ENCODE results near the gene LDB2.

Gene LDB2

GRCh38 chr4:16685536-16685935 is 212.9 kb downstream of the LDB2 start:
- H3K9me3 ChIP-seq (ENCODE audit: control insufficient read depth, low read length), result no peaks in the 10 kb centered on the region
- H2AFZ ChIP-seq, result no peak overlapping the region
- no peaks in the 10 kb centered on the region for H3K27me3 ChIP-seq (ENCODE audit: control insufficient read depth, insufficient read depth, low read length)
- no peak for TF ChIP-seq CTCF (IDR thresholded peaks at IDR 0.05)
- no peak overlapping the region for H3K4me3 ChIP-seq (ENCODE audit: low read depth, low read length)
- no peaks in the 10 kb centered on the region for H3K79me2 ChIP-seq
- no peaks in the 10 kb centered on the region for H3K4me1 ChIP-seq
- H3K9ac ChIP-seq, result no peak overlapping the region
- H3K4me2 ChIP-seq (ENCODE audit: low read length), result no peak overlapping the region
- H3K36me3 ChIP-seq (ENCODE audit: control insufficient read depth, insufficient read depth, low read length), result no peaks in the 10 kb centered on the region
- H3K27ac ChIP-seq, result no peak overlapping the region

GRCh38 chr4:16684935-16685334 is 213.5 kb downstream of the LDB2 start:
- no peaks in the 10 kb centered on the region for H3K36me3 ChIP-seq (ENCODE audit: control insufficient read depth, insufficient read depth, low read length)
- no peak overlapping the region for H3K4me2 ChIP-seq (ENCODE audit: low read length)
- TF ChIP-seq CTCF (IDR thresholded peaks at IDR 0.05), result no peak
- H3K27ac ChIP-seq, result no peak overlapping the region
- H3K4me1 ChIP-seq, result no peaks in the 10 kb centered on the region
- H3K9ac ChIP-seq, result no peak overlapping the region
- no peaks in the 10 kb centered on the region for H3K27me3 ChIP-seq (ENCODE audit: control insufficient read depth, insufficient read depth, low read length)
- H3K79me2 ChIP-seq, result no peaks in the 10 kb centered on the region
- H2AFZ ChIP-seq, result no peak overlapping the region
- H3K4me3 ChIP-seq (ENCODE audit: low read depth, low read length), result no peak overlapping the region
- H3K9me3 ChIP-seq (ENCODE audit: control insufficient read depth, low read length), result no peaks in the 10 kb centered on the region

GRCh38 chr4:16684097-16684496 is 214.3 kb downstream of the LDB2 start:
- Histone ChIP-seq H3K27ac (no peak overlapping the region), H3K27me3 (ENCODE audit: control insufficient read depth, insufficient read depth, low read length) (no peaks in the 10 kb centered on the region), H3K9ac (no peak overlapping the region), H3K4me1 (no peaks in the 10 kb centered on the region), H2AFZ (no peak overlapping the region), H3K4me3 (ENCODE audit: low read depth, low read length) (no peak overlapping the region), H3K9me3 (ENCODE audit: control insufficient read depth, low read length) (no peaks in the 10 kb centered on the region), H3K79me2 (no peaks in the 10 kb centered on the region), H3K36me3 (ENCODE audit: control insufficient read depth, insufficient read depth, low read length) (no peaks in the 10 kb centered on the region), H3K4me2 (ENCODE audit: low read length) (no peak overlapping the region)
- no peak for TF ChIP-seq CTCF (IDR thresholded peaks at IDR 0.05)

- no peak for TF ChIP-seq CTCF (IDR thresholded peaks at IDR 0.05)
- Histone ChIP-seq H3K4me3 (ENCODE audit: low read depth, low read length) (no peak overlapping the region), H2AFZ (no peak overlapping the region), H3K36me3 (ENCODE audit: control insufficient read depth, insufficient read depth, low read length) (no peaks in the 10 kb centered on the region), H3K4me1 (no peaks in the 10 kb centered on the region), H3K9ac (no peak overlapping the region), H3K27me3 (ENCODE audit: control insufficient read depth, insufficient read depth, low read length) (no peaks in the 10 kb centered on the region), H3K79me2 (no peaks in the 10 kb centered on the region), H3K9me3 (ENCODE audit: control insufficient read depth, low read length) (no peaks in the 10 kb centered on the region), H3K27ac (no peak overlapping the region), H3K4me2 (ENCODE audit: low read length) (no peak overlapping the region)
Observed at GRCh38 chr4:16682975-16683374, 215.5 kb downstream of the LDB2 start.

- Histone ChIP-seq H3K36me3 (ENCODE audit: control insufficient read depth, insufficient read depth, low read length) (no peaks in the 10 kb centered on the region), H2AFZ (no peak overlapping the region), H3K4me2 (ENCODE audit: low read length) (no peak overlapping the region), H3K79me2 (no peaks in the 10 kb centered on the region), H3K4me1 (no peaks in the 10 kb centered on the region), H3K4me3 (ENCODE audit: low read depth, low read length) (no peak overlapping the region), H3K9ac (no peak overlapping the region), H3K27me3 (ENCODE audit: control insufficient read depth, insufficient read depth, low read length) (no peaks in the 10 kb centered on the region), H3K27ac (no peak overlapping the region), H3K9me3 (ENCODE audit: control insufficient read depth, low read length) (no peaks in the 10 kb centered on the region)
- TF ChIP-seq CTCF (IDR thresholded peaks at IDR 0.05), result no peak
Observed at GRCh38 chr4:16677001-16677944, 221.2 kb downstream of the LDB2 start.
